Measurements from ENCODE around the gene CUEDC1. TPM values are rescaled to one million over a fixed set of nuclear protein-coding genes. Genes with fewer than 3 reads are reported as not detected.
A peak's percentile ranks its signal among the peaks of the same experiment; 100 is the strongest.

The CUEDC1 gene
- total and polyA plus RNA-seq, 2 of the 13 experiments (the other 11 are each of a cell fraction or from before 2014, with no cell fraction given): 7.4 to 12.9 TPM

GRCh38 chr17:57995076-57995956, 40.1 kb upstream of the CUEDC1 start (continued):
- TF ChIP-seq ZNF839 (CRISPR knock-in tag; IDR thresholded peaks at IDR 0.05; ENCODE audit: borderline replicate concordance) (no peak), ZNF576 (CRISPR knock-in tag; IDR thresholded peaks at IDR 0.05) (no peak), ZNF75D (CRISPR knock-in tag; IDR thresholded peaks at IDR 0.05; ENCODE audit: borderline replicate concordance) (no peak), PHF8 (CRISPR knock-in tag; IDR thresholded peaks at IDR 0.05) (0 out of 2 replicates have a peak, but pooled peaks have one; percentile 21), NR2F1 (CRISPR knock-in tag; IDR thresholded peaks at IDR 0.05) (no peak; a peak in 1 of 4 replicates), ZNF280D (CRISPR knock-in tag; IDR thresholded peaks at IDR 0.05) (no peak), MED1 (CRISPR knock-in tag; IDR thresholded peaks at IDR 0.05) (no peak), GTF2F1 (IDR thresholded peaks at IDR 0.05; ENCODE audit: low read length) (no peak), HNF1A (IDR thresholded peaks at IDR 0.05; ENCODE audit: low read depth) (no peak), HNF1A (CRISPR knock-in tag; IDR thresholded peaks at IDR 0.05; ENCODE audit: borderline replicate concordance) (no peak), ZNF367 (CRISPR knock-in tag; IDR thresholded peaks at IDR 0.05; ENCODE audit: borderline replicate concordance) (no peak), ZNF569 (CRISPR knock-in tag; IDR thresholded peaks at IDR 0.05; ENCODE audit: borderline replicate concordance) (no peak), NFKBIZ (CRISPR knock-in tag; IDR thresholded peaks at IDR 0.05) (no peak; the same call in 1 of the 2 replicates), RELA (CRISPR knock-in tag; IDR thresholded peaks at IDR 0.05) (no peak; the same call in 1 of the 2 replicates), SP4 (CRISPR knock-in tag; IDR thresholded peaks at IDR 0.05) (no peak), ZNF260 (CRISPR knock-in tag; IDR thresholded peaks at IDR 0.05; ENCODE audit: borderline replicate concordance, low read depth) (no peak), LBX2 (CRISPR knock-in tag; IDR thresholded peaks at IDR 0.05; ENCODE audit: borderline replicate concordance) (no peak)
- TF ChIP-seq, protein P1, sequence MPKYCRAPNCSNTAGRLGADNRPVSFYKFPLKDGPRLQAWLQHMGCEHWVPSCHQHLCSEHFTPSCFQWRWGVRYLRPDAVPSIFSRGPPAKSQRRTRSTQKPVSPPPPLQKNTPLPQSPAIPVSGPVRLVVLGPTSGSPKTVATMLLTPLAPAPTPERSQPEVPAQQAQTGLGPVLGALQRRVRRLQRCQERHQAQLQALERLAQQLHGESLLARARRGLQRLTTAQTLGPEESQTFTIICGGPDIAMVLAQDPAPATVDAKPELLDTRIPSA (CRISPR knock-in tag; IDR thresholded peaks at IDR 0.05; ENCODE audit: borderline replicate concordance): no peak

Data from HepG2 (cell line).